Islet precursor cell (in vitro differentiated cells): Measurements from ENCODE around the gene RGS19.
A peak's percentile ranks its signal among the peaks of the same experiment; 100 is the strongest.

Source experiments
- DNase-seq: peaks from one replicate; pipeline ENCODE4 v3.0.0-alpha.2; 2018

The RGS19 gene

DNA sequence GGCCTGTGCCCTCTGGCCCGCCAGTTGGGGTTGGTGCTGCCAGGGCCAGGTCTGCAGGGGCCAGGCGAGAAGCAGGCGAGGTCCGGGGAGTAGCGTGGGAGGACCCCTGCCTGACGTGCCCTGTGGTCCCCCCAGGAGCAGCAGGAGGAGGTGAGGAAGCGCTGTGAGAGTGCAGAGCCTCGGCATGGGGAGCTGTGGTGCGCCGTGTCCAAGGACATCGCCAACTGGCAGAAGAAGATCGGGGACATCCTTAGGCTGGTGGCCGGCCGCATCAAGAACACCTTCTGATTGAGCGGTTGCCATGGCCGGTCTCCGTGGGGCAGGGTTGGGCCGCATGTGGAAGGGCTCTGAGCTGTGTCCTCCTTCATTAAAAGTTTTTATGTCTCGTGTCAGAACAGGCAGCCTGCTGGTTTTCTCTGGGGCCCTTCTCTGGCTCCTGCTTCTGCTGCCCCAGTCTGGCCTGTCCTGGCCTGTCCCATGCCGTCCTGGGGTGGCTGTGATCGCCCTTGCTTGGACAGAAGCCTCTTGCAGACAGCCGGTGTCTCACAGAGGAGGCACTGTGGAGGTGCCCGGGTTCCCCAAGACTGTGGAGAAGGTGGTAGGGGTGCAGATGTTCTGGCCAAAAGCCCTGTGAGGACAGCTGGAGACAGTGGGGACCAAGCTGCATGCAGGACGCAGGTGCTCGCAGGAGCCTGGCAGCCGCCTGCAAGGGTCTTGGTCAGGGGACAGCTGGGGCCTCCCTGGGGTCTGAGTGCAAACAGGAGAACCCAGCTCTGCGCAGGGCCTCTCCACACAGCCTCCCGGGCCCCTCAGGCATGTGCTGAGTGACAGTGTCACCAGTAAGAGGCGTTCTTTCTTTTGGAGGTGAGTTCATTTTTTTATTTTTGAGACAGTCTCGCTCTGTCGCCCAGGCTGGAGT lies 46.4 kb downstream of the RGS19 start:
- DNase-seq: no peak

DNA sequence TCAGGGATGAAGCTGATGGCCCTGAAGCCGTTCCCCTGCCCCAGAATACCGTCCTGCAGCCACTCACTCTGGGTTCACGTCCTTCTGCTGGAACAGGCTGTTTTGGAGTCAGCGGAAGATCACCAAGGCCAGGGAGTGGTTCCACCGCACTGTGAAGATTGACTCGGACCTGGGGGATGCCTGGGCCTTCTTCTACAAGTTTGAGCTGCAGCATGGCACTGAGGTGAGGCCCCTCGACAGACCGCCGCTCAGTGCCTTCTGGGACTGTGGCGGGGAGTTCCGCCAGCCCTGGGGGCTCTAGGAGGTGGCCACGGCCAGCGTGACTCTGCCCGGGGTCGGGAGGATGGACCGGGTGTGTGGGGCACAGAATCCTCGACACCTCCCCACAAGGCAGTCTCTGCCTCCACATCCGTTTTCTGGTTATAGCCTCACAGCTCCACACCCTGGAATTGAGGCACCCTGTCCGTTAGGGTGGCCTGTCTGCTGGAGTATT lies 47.5 kb downstream of the RGS19 start:
- no peak for DNase-seq

GRCh38 chr20:64030371-64031134 lies 48.8 kb downstream of the RGS19 start:
- no peak for DNase-seq

DNA sequence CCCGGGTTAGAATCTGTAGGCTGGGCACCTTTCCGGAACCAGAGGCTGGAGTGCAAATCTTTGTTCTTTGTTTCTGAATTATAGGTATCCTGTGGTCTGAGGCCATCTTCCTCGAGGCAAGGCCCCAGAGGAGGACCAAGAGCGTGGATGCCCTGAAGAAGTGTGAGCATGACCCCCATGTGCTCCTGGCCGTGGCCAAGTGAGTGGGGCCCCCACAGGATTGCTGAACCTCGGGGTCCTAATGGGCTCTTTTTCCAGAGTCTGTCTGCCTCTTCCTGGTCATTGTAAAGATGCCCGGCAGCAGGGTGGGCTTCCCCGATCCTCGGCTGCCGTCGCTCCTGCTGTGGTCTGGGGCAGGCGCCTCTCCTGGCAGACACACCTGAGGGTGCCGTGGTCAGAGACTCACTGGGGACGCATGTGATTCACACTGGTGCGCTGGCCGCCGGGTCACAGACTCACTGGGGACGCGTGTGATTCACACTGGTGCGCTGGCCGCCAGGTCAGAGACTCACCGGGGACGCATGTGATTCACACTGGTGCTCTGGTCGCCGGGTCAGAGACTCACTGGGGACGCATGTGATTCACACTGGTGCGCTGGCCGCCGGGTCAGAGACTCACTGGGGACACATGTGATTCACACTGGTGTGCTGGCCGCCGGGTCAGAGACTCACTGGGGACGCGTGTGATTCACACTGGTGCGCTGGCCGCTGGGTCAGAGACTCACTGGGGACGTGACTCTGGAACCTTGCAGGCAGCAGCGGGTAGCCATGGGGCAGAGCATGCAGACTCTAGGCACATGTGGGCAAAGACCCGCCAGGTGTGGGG lies 49.8 kb downstream of the RGS19 start:
- DNase-seq: no peak

DNA sequence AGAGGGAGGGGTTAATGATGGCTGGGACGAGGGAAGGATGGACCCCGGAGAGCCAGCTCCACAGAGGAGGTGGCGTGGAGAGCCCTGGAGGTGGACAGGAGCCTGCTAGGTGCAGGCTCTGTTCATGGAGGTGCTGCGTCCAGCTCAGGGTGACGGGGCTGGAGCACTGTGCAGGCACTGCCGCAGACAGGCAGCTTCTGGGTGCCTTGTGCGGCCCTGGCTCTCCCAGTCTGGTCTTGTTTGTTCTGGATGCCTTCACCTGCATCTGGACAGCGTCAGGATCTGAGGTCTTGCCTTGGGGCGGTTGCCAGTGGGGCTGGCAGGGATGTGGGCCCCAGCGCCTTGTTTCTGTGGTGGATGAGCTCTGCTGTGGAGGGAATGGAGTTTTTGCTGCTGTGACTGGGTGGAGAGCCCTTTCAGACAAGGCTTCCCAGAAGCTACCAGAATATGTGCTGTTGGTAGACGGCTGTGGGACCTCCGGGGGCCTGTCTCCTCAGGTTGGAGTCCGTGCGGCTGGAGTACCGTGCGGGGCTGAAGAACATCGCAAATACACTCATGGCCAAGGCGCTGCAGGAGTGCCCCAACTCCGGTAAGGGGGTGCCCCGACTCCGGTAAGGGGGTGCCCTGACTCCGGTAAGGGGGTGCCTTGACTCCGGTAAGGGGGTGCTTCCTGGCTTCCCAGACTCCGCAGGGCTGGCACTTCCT lies 51.2 kb downstream of the RGS19 start:
- DNase-seq: peak; percentile 86

- peak; percentile 42 for DNase-seq
Observed at GRCh38 chr20:64025826-64026412, 53.4 kb downstream of the RGS19 start.

- DNase-seq: no peak
Observed at GRCh38 chr20:64025101-64025825, 54.1 kb downstream of the RGS19 start.

DNA sequence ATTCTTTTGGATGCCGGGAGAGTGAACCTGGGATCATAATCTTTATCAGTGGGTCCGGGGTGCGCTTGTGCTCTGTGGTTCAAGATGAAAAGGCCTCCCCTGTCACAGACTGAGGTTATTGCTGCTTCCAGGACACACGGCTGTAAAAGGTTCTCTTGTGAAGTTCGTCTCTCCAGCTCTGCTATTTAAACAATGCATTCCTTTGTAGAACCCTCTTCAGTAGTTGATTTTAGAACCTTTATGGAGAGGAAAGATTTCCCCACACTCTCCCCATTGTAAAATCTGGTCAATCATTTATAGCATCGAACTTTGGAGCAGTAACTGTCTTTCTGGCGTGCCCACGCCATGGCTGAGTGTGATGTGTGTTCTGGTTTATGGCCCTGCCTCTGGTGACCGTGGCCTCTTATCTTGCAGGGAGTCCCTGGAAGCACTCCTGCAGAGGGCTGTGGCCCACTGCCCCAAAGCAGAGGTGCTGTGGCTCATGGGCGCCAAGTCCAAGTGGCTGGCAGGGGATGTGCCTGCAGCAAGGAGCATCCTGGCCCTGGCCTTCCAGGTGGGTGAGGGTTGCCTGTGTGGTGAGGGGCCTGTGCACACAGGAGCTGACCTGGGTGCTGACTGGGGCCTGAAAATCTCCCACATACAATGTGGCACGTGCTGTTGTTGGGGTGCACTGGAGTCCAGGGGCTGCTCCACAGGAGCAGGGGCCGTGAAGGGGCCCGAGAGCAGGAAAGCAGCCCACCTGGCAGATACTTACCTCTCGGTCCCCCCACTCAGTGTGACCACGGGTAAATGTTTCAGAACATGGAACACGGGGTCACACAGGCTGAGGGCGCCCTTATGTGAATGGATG lies 55.0 kb downstream of the RGS19 start:
- no peak for DNase-seq

GRCh38 chr20:64023361-64024140 lies 55.8 kb downstream of the RGS19 start:
- no peak for DNase-seq
